Esophagus mucosa (tissue), 1 donor: Measurements from ENCODE around the gene GNPDA1. TPM values are rescaled to one million over a fixed set of nuclear protein-coding genes. Genes with fewer than 3 reads are reported as not detected.

Experiments used
- ATAC-seq: fragments of 200-7000 bp; cut with Tn5 transposase; one replicate; pipeline ENCODE4 v1.9.1; 2020
- total RNA-seq: library from RNA; stranded (reverse); gene quantifications from one replicate; pipeline ENCODE4 v1.2.4, GENCODE V29; 2023
- donor health status: DM: yes; HTN: yes; CAD: no.

GNPDA1 gene
- total RNA-seq, 1 donor from 2014 or later, result 12.9 TPM

- ATAC-seq, result no peak
These were observed 60.8 kb downstream of the GNPDA1 start for GRCh38 chr5:141952020-141952419.

- no peak for ATAC-seq
These were observed 61.5 kb downstream of the GNPDA1 start for GRCh38 chr5:141951332-141951781.

Other genes with a start within 250 kb of the GNPDA1 start
- gene PCDH1, start 134.6 kb downstream of the GNPDA1 start, total RNA-seq, result 62.7 TPM
- 33.5 TPM for gene DELE1, start 89.2 kb downstream of the GNPDA1 start, total RNA-seq
- 0.40 TPM for gene PCDH12, start 54.8 kb downstream of the GNPDA1 start, total RNA-seq
- 30.3 TPM for gene RNF14, start 43.9 kb downstream of the GNPDA1 start, total RNA-seq
- gene NDFIP1, start 95.8 kb upstream of the GNPDA1 start, total RNA-seq, result 30.7 TPM